Neural cell (in vitro differentiated cells): ENCODE data around the gene ASPSCR1.

ENCODE experiments used
- EP300 ChIP-seq: fragments of 450-650 bp; conservative IDR thresholded peaks from 2 replicates; pipeline ENCODE4 v1.6.1; 2014; ENCODE audit warnings: antibody characterized with exemption, mild to moderate bottlenecking, moderate library complexity; ENCODE audit not compliant: poor library complexity, severe bottlenecking
- POLR2AphosphoS5 ChIP-seq: IDR thresholded peaks from 2 replicates; pipeline ENCODE4 v1.6.1; 2012
- TF ChIP-seq, protein P1 (sequence below): fragments of 450-650 bp; IDR thresholded peaks from 2 replicates; pipeline ENCODE4 v1.5.1; 2014; ENCODE audit warnings: antibody characterized with exemption, mild to moderate bottlenecking, moderate library complexity; ENCODE audit not compliant: poor library complexity, severe bottlenecking
- TF ChIP-seq, protein P2 (sequence below): IDR thresholded peaks from 2 replicates; pipeline ENCODE4 v1.6.1; 2012; ENCODE audit warnings: borderline replicate concordance

DNA sequence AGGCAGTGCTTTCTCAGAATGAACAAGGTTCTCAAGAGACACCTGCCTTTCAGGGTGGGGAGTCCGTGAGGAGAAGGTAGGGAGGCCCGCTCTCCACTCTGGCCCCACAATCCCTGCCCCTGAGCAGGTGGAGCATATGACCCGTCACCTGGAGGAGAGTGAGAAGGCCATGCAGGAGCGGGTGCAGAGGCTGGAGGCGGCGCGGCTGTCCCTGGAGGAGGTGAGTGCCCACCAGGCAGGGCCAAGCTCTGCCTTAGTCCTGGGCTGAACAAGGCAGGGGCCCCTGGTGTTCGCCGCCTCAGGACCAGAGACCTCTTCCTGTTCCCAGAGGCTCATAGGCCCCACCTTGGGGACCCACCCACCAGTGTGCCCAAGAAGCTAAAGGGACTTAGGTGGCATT is 51.5 kb downstream of the ASPSCR1 start:
- TF ChIP-seq, protein P1, sequence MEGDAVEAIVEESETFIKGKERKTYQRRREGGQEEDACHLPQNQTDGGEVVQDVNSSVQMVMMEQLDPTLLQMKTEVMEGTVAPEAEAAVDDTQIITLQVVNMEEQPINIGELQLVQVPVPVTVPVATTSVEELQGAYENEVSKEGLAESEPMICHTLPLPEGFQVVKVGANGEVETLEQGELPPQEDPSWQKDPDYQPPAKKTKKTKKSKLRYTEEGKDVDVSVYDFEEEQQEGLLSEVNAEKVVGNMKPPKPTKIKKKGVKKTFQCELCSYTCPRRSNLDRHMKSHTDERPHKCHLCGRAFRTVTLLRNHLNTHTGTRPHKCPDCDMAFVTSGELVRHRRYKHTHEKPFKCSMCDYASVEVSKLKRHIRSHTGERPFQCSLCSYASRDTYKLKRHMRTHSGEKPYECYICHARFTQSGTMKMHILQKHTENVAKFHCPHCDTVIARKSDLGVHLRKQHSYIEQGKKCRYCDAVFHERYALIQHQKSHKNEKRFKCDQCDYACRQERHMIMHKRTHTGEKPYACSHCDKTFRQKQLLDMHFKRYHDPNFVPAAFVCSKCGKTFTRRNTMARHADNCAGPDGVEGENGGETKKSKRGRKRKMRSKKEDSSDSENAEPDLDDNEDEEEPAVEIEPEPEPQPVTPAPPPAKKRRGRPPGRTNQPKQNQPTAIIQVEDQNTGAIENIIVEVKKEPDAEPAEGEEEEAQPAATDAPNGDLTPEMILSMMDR, result no peak
- TF ChIP-seq, protein P2, sequence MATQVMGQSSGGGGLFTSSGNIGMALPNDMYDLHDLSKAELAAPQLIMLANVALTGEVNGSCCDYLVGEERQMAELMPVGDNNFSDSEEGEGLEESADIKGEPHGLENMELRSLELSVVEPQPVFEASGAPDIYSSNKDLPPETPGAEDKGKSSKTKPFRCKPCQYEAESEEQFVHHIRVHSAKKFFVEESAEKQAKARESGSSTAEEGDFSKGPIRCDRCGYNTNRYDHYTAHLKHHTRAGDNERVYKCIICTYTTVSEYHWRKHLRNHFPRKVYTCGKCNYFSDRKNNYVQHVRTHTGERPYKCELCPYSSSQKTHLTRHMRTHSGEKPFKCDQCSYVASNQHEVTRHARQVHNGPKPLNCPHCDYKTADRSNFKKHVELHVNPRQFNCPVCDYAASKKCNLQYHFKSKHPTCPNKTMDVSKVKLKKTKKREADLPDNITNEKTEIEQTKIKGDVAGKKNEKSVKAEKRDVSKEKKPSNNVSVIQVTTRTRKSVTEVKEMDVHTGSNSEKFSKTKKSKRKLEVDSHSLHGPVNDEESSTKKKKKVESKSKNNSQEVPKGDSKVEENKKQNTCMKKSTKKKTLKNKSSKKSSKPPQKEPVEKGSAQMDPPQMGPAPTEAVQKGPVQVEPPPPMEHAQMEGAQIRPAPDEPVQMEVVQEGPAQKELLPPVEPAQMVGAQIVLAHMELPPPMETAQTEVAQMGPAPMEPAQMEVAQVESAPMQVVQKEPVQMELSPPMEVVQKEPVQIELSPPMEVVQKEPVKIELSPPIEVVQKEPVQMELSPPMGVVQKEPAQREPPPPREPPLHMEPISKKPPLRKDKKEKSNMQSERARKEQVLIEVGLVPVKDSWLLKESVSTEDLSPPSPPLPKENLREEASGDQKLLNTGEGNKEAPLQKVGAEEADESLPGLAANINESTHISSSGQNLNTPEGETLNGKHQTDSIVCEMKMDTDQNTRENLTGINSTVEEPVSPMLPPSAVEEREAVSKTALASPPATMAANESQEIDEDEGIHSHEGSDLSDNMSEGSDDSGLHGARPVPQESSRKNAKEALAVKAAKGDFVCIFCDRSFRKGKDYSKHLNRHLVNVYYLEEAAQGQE, result no peak
- TF ChIP-seq EP300 (no peak), POLR2AphosphoS5 (no peak)
